ENCODE data around the gene LRTM2.

Gene LRTM2

DNA sequence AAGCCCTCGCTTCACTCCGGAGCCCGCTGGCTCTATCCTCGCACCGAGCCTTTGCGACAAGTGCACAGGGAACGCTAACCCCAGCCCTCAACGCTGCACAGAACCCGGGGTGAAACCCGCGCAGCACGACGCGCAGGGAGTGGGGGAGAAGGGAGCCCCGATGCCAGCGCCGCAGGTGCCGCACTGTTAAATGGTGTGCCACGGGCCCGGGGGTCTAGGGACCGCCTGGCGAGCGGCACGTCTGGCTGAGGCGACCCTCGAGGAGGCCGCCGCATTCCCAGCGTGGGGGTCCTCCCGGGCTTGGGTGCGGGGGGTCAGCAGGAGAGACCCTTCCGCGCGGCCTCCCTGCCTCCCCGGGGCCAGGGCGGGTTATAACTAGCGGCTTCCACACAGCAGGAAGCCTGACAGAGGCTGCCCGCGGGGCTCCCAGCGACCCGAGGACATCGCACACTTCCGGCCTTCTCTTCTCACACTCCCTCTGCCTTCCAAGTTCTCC lies 23.8 kb upstream of the LRTM2 start:
- TF ChIP-seq FOXK2 (IDR thresholded peaks at IDR 0.05), result no peak
- no peak for TF ChIP-seq ELF4 (IDR thresholded peaks at IDR 0.05)
- no peak for TF ChIP-seq SP1 (IDR thresholded peaks at IDR 0.05)
- no peak for TF ChIP-seq ARNT (IDR thresholded peaks at IDR 0.05)
- no peak for TF ChIP-seq CTBP1 (IDR thresholded peaks at IDR 0.05; ENCODE audit: borderline replicate concordance)
- TF ChIP-seq HDGF (IDR thresholded peaks at IDR 0.05; ENCODE audit: borderline replicate concordance), result no peak
- no peak for TF ChIP-seq TARDBP (IDR thresholded peaks at IDR 0.05)
- TF ChIP-seq ZNF384 (IDR thresholded peaks at IDR 0.05), result no peak
- TF ChIP-seq NFRKB (IDR thresholded peaks at IDR 0.05), result no peak
- ChIA-PET POLR2A (no interaction called here), CTCF (interaction anchor here (2.5 kb wide), 1 partner anchor 143 kb away, joined by 18 read pairs; no protein-coding TSS in a partner anchor)
- no peak for DNase-seq (ENCODE audit: extremely low spot score)

GRCh38 chr12:1797011-1797901 lies 23.1 kb upstream of the LRTM2 start:
- CTCF ChIA-PET, result interaction anchor here (3.0 kb wide), 1 partner anchor 142 kb away, joined by 17 read pairs; no protein-coding TSS in a partner anchor
- POLR2A ChIA-PET, result no interaction called here
- TF ChIP-seq BHLHE40 (IDR thresholded peaks at IDR 0.05; ENCODE audit: borderline replicate concordance) (no peak), FOXK2 (IDR thresholded peaks at IDR 0.05) (no peak), HDGF (IDR thresholded peaks at IDR 0.05; ENCODE audit: borderline replicate concordance) (no peak), CTBP1 (IDR thresholded peaks at IDR 0.05; ENCODE audit: borderline replicate concordance) (no peak), SP1 (IDR thresholded peaks at IDR 0.05) (no peak), NFRKB (IDR thresholded peaks at IDR 0.05) (no peak), L3MBTL2 (conservative IDR thresholded peaks at IDR 0.05) (no peak)
- no peak for DNase-seq (ENCODE audit: extremely low spot score)

- no peak for DNase-seq (ENCODE audit: extremely low spot score)
- POLR2A ChIA-PET, result interaction anchor here (1.2 kb wide), 1 partner anchor 107 kb away, joined by 4 read pairs; the partner anchor contains the start of gene ADIPOR2
- TF ChIP-seq ELF4 (IDR thresholded peaks at IDR 0.05) (no peak), ZNF384 (IDR thresholded peaks at IDR 0.05) (no peak), NFRKB (IDR thresholded peaks at IDR 0.05) (no peak)
- CTCF ChIA-PET, result interaction anchor here (3.0 kb wide), 1 partner anchor 142 kb away, joined by 17 read pairs; no protein-coding TSS in a partner anchor
Measured at GRCh38 chr12:1797991-1798640, 22.2 kb upstream of the LRTM2 start.

- ChIA-PET POLR2A (interaction anchor here (1.2 kb wide), 1 partner anchor 108 kb away, joined by 4 read pairs; the partner anchor contains the start of gene ADIPOR2), CTCF (interaction anchor here (3.0 kb wide), 1 partner anchor 141 kb away, joined by 17 read pairs; no protein-coding TSS in a partner anchor)
- DNase-seq (ENCODE audit: extremely low spot score), result no peak
- no peak for TF ChIP-seq SP1 (IDR thresholded peaks at IDR 0.05)
- no peak for TF ChIP-seq SUZ12 (IDR thresholded peaks at IDR 0.05)
- no peak for TF ChIP-seq ZNF384 (IDR thresholded peaks at IDR 0.05)
- no peak for TF ChIP-seq FOXK2 (IDR thresholded peaks at IDR 0.05)
- TF ChIP-seq PKNOX1 (IDR thresholded peaks at IDR 0.05), result no peak
- TF ChIP-seq TARDBP (IDR thresholded peaks at IDR 0.05), result no peak
- TF ChIP-seq ARNT (IDR thresholded peaks at IDR 0.05), result no peak
- no peak for TF ChIP-seq CTBP1 (IDR thresholded peaks at IDR 0.05; ENCODE audit: borderline replicate concordance)
- TF ChIP-seq FOXM1 (IDR thresholded peaks at IDR 0.05; ENCODE audit: borderline replicate concordance), result no peak
- TF ChIP-seq BHLHE40 (IDR thresholded peaks at IDR 0.05; ENCODE audit: borderline replicate concordance), result no peak
- TF ChIP-seq FOXA1 (IDR thresholded peaks at IDR 0.05), result no peak
- no peak for TF ChIP-seq LEF1 (IDR thresholded peaks at IDR 0.05; ENCODE audit: borderline replicate concordance)
- TF ChIP-seq ELF4 (IDR thresholded peaks at IDR 0.05), result no peak
- TF ChIP-seq NFRKB (IDR thresholded peaks at IDR 0.05), result no peak
- no peak for TF ChIP-seq L3MBTL2 (conservative IDR thresholded peaks at IDR 0.05)
- TF ChIP-seq HDGF (IDR thresholded peaks at IDR 0.05; ENCODE audit: borderline replicate concordance), result no peak
Measured at GRCh38 chr12:1798641-1799020, 21.7 kb upstream of the LRTM2 start.

DNA sequence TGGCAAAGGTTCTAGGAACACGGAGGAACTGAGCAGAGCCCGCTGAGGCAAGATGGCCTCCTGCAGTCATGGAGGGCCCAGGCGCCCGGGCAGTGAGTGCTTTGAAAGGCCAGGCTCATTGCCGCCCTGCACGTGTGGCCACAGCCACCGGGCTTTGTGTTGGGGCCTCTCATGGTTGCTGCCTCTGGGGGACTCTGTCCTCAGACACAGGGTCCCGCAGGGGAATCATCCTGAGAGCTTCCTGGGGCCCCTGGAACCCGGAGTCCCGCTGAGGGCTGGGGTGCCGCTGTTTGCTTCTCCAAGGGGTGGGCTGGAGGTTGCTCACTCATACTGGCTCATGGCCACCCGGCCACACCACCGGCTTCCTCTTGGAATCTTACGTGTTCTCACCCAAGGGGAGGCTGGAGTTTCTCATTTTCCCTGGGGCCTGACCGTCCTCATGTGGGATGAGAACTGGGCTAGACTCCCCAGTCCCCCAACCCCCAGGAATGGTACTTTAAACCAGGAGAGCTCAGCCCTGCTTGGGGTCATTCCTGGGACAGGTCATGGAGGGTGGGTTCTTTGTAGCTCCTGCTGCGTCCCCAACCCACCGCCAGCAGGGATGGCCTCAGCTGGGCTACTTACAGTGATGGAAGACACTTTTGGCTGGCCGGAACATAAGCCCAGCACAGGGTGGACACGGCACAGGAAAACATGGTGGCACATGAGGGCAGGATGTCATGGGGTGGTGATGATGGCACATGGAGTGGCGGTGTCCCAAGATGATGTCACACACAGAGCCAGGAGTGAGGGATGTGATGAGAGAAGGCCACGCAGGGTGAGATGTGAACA lies 21.1 kb upstream of the LRTM2 start:
- CTCF ChIA-PET, result interaction anchor here (0.6 to 3.0 kb wide), 2 partner anchors 136 to 140 kb away, joined by 4 to 17 read pairs; no protein-coding TSS in a partner anchor
- POLR2A ChIA-PET, result interaction anchor here (1.2 kb wide), 1 partner anchor 108 kb away, joined by 4 read pairs; the partner anchor contains the start of gene ADIPOR2
- no peak for DNase-seq (ENCODE audit: extremely low spot score)
- no peak for TF ChIP-seq BHLHE40 (IDR thresholded peaks at IDR 0.05; ENCODE audit: borderline replicate concordance)

GRCh38 chr12:1799882-1800400 lies 20.4 kb upstream of the LRTM2 start:
- TF ChIP-seq PKNOX1 (IDR thresholded peaks at IDR 0.05), result no peak
- no peak for TF ChIP-seq FOXK2 (IDR thresholded peaks at IDR 0.05)
- no peak for TF ChIP-seq ZNF384 (IDR thresholded peaks at IDR 0.05)
- no peak for TF ChIP-seq TARDBP (IDR thresholded peaks at IDR 0.05)
- TF ChIP-seq LEF1 (IDR thresholded peaks at IDR 0.05; ENCODE audit: borderline replicate concordance), result no peak
- POLR2A ChIA-PET, result no interaction called here
- CTCF ChIA-PET, result interaction anchor here (3.0 kb wide), 1 partner anchor 140 kb away, joined by 17 read pairs; no protein-coding TSS in a partner anchor
- DNase-seq (ENCODE audit: extremely low spot score), result no peak
